GM12878 (cell line): ENCODE measurements around the gene SSBP3. TPM values are rescaled to one million over a fixed set of nuclear protein-coding genes. Genes with fewer than 3 reads are reported as not detected.

Experiments
- ATAC-seq: fragments of 200-7000 bp; cut with Tn5 transposase; 3 replicates; pipeline ENCODE4 v1.9.1; 2020; ENCODE audit warnings: mild to moderate bottlenecking, moderate library complexity
- BruUV-seq: library from RNA; stranded (reverse); fragments of 400-500 nt; replicated peaks from 2 replicates; lab custom pipeline; 2021; lab: Mats Ljungman, UMichigan
- CTCF ChIA-PET: fragments of 300-600 bp; sonication (Branson Sonifier 250); formaldehyde crosslinking; extraction: SDS; loops from one replicate; lab custom pipeline; 2021; ENCODE audit warnings: inconsistent platforms; lab: Yijun Ruan, JAX
- POLR2A ChIA-PET: fragments of 350-600 bp; formaldehyde crosslinking; extraction: SDS; loops from one replicate; lab custom pipeline; 2021; ENCODE audit warnings: inconsistent platforms; lab: Charles Lee
- RAD21 ChIA-PET: fragments of 300-600 bp; sonication (Branson Sonifier 250); formaldehyde crosslinking; loops from one replicate; lab custom pipeline; 2023; ENCODE audit warnings: antibody characterized with exemption; ENCODE audit not compliant: unreplicated experiment; lab: Charles Lee
- SMC1A ChIA-PET: fragments of 300-600 bp; sonication (Branson Sonifier 250); formaldehyde crosslinking; loops from one replicate; lab custom pipeline; 2023; ENCODE audit not compliant: unreplicated experiment, uncharacterized antibody; lab: Charles Lee
- DNase-seq: peaks from one replicate; pipeline ENCODE4 v3.0.0-alpha.2; 2011; ENCODE audit warnings: low read depth, low spot score
- FAIRE-seq: peaks from 3 replicates; lab custom pipeline; 2011; peaks lifted over from hg19 to GRCh38; lab: Jason Lieb, UNC
- H2AFZ ChIP-seq: 2 replicates; pipeline ENCODE4 v1.6.0; 2011; ENCODE audit warnings: low read depth, low read length, control low read depth; ENCODE audit not compliant: control insufficient read depth
- H3K27ac ChIP-seq: 2 replicates; pipeline ENCODE4 v1.5.1; 2011; ENCODE audit warnings: control low read depth; ENCODE audit not compliant: control insufficient read depth, insufficient read depth
- H3K27me3 ChIP-seq, 2 experiments: replicated peaks in 1 of 2; 2 replicates each; pipeline versions ENCODE4 v1.6.0 to v1.6.1; 2011; ENCODE audit warnings: low read length in 1 of 2; ENCODE audit not compliant: control insufficient read depth in 2 of 2, insufficient read depth in 2 of 2
- H3K36me3 ChIP-seq, 2 experiments: 2 replicates each; pipeline ENCODE4 v1.5.1; 2011; ENCODE audit warnings: low read length in 1 of 2; ENCODE audit not compliant: control insufficient read depth in 2 of 2, insufficient read depth in 2 of 2
- H3K4me1 ChIP-seq: 2 replicates; pipeline ENCODE4 v1.6.1; 2011; ENCODE audit warnings: mild to moderate bottlenecking, low read length, moderate library complexity, mixed read lengths; ENCODE audit not compliant: control insufficient read depth, insufficient read depth
- H3K4me2 ChIP-seq: 2 replicates; pipeline ENCODE4 v1.6.0; 2011; ENCODE audit warnings: control low read depth; ENCODE audit not compliant: control insufficient read depth, insufficient read depth
- H3K4me3 ChIP-seq: fragments of 200-600 bp; sonication (generic); 2 replicates; pipeline ENCODE4 v1.5.1; 2016
- H3K79me2 ChIP-seq: 2 replicates; pipeline ENCODE4 v1.6.0; 2011; ENCODE audit warnings: low read length; ENCODE audit not compliant: control insufficient read depth, insufficient read depth
- H3K9ac ChIP-seq: 2 replicates; pipeline ENCODE4 v1.8.0; 2011; ENCODE audit warnings: low read length, control low read depth, mixed read lengths; ENCODE audit not compliant: control insufficient read depth, insufficient read depth
- H3K9me3 ChIP-seq: replicated peaks from 3 replicates; pipeline ENCODE4 v1.5.1; 2011; ENCODE audit warnings: mild to moderate bottlenecking, low read length; ENCODE audit not compliant: control insufficient read depth, insufficient read depth
- H4K20me1 ChIP-seq: 2 replicates; pipeline ENCODE4 v1.6.0; 2011; ENCODE audit not compliant: control insufficient read depth, insufficient read depth
- BCLAF1 ChIP-seq: fragments of 450-650 bp; IDR thresholded peaks from 2 replicates; pipeline ENCODE4 v1.6.1; 2017; ENCODE audit warnings: antibody characterized with exemption, mild to moderate bottlenecking, moderate library complexity
- KLF5 ChIP-seq: fragments of 450-650 bp; IDR thresholded peaks from 2 replicates; pipeline ENCODE4 v1.6.1; 2014; ENCODE audit warnings: mild to moderate bottlenecking; ENCODE audit not compliant: partially characterized antibody
- NBN ChIP-seq: fragments of 450-650 bp; IDR thresholded peaks from 2 replicates; pipeline ENCODE4 v1.6.1; 2016
- PBX3 ChIP-seq: IDR thresholded peaks from 2 replicates; pipeline ENCODE4 v1.6.1; 2011; ENCODE audit warnings: mild to moderate bottlenecking, low read depth, low read length, moderate library complexity; ENCODE audit not compliant: insufficient replicate concordance
- SMAD1 ChIP-seq: fragments of 450-650 bp; IDR thresholded peaks from 2 replicates; pipeline ENCODE4 v1.6.1; 2018; ENCODE audit warnings: mild to moderate bottlenecking, low read depth; ENCODE audit not compliant: partially characterized antibody
- SUZ12 ChIP-seq: fragments of 200-600 bp; sonication (generic); IDR thresholded peaks from one replicate; pipeline ENCODE4 v1.6.1; 2018; ENCODE audit warnings: antibody characterized with exemption, mild to moderate bottlenecking; ENCODE audit not compliant: unreplicated experiment
- TBL1XR1 ChIP-seq: IDR thresholded peaks from 2 replicates; pipeline ENCODE4 v1.6.1; 2012; ENCODE audit warnings: low read depth, low read length, improper control_type of control experiment
- USF1 ChIP-seq: IDR thresholded peaks from 2 replicates; pipeline ENCODE4 v1.6.1; 2011; ENCODE audit warnings: borderline replicate concordance, low read depth, mild to moderate bottlenecking, moderate library complexity, mixed read lengths, low read length; ENCODE audit not compliant: insufficient read depth; ENCODE audit errors: extremely low read length
- ZBTB4 ChIP-seq: fragments of 450-650 bp; formaldehyde crosslinking; IDR thresholded peaks from 2 replicates; pipeline ENCODE4 v1.4.0; 2022; ENCODE audit warnings: mild to moderate bottlenecking, moderate library complexity
- ZNF274 ChIP-seq: IDR thresholded peaks from one replicate; pipeline ENCODE4 v1.8.0; 2011; ENCODE audit not compliant: insufficient read length, insufficient read depth
- WGBS: methylation state at CpG from one replicate; pipeline ENCODE4 v1.1.6; 2016; ENCODE audit warnings: low lambda C conversion rate; ENCODE audit not compliant: insufficient replicate concordance, insufficient coverage; ENCODE audit errors: missing lambda C conversion rate; 5-methylcytosine and 5-hydroxymethylcytosine counted together
- in situ Hi-C: fragments of 300-500 bp; cut with MboI; formaldehyde crosslinking; loops from 9 replicates; pipeline ENCODE4 v1.14.3; 2018; ENCODE audit warnings: mixed read lengths
- intact Hi-C: fragments of 100-400 bp; cut with micrococcal nuclease; formaldehyde crosslinking; loops from one replicate; pipeline ENCODE4 v1.14.2; 2022; ENCODE audit not compliant: unreplicated experiment
- polyA plus RNA-seq, 11 experiments: library from polyadenylated mRNA; depleted of rRNA in 4 of 11; unstranded in 6 of 11; stranded (reverse) in 5 of 11; fragments of >200 nt; fragmentation: Nextera tagmentation in 4 of 11; fragmentation: Illumina TruSeq in 1 of 11; extraction: Ambion mirVana in 4 of 11; extraction: Trizol in 1 of 11; gene quantifications; 1 replicate in 1 of 11; 2 replicates in 10 of 11; pipeline versions ENCODE4 v1.2.1 to v1.2.3, GENCODE V29; 2011 to 2016; ENCODE audit warnings: inconsistent platforms in 2 of 11, missing spikeins in 2 of 11, low read depth in 1 of 11
- total RNA-seq, 4 experiments: library from RNA; depleted of rRNA in 3 of 4; stranded (reverse); fragments of >200 nt in 3 of 4; fragmentation: Illumina TruSeq in 1 of 4; extraction: Trizol in 1 of 4; gene quantifications; 2 replicates each; pipeline versions ENCODE4 v1.2.1 to v1.2.3, GENCODE V29; 2013 to 2021
- TF ChIP-seq, protein P1 (sequence below): fragments of 450-650 bp; IDR thresholded peaks from 2 replicates; pipeline ENCODE4 v1.6.1; 2018; ENCODE audit warnings: mild to moderate bottlenecking, low read depth, moderate library complexity; ENCODE audit not compliant: partially characterized antibody

SSBP3 gene
- total and polyA plus RNA-seq, 10 of the 15 experiments (the other 5 are each of a cell fraction or from before 2014, with no cell fraction given), result 4.1 to 51.7 (median 17.1) TPM

GRCh38 chr1:54262244-54262643 lies 143.9 kb downstream of the SSBP3 start:
- intact Hi-C loops (no loop called here), in situ Hi-C loops (no loop called here)
- Histone ChIP-seq H3K9ac (no peak overlapping the region), H4K20me1 (no peaks in the 10 kb centered on the region; the same call in 1 of the 2 replicates), H3K36me3 (peaks cover 0 to 3% of the 10 kb centered on the region in 2 experiments; a peak in 2 of 4 replicates), H2AFZ (no peak overlapping the region), H3K27me3 (no peaks in the 10 kb centered on the region), H3K4me3 (no peak overlapping the region), H3K9me3 (no peaks in the 10 kb centered on the region), H3K4me2 (no peak overlapping the region), H3K4me1 (no peaks in the 10 kb centered on the region), H3K79me2 (no peaks in the 10 kb centered on the region), H3K27ac (no peak overlapping the region)
- ChIA-PET POLR2A (no interaction called here), SMC1A (no interaction called here), RAD21 (no interaction called here), CTCF (no interaction called here)
- ATAC-seq (no peak), FAIRE-seq (no peak), DNase-seq (no peak)
- WGBS, result 78% methylated on average over 7 of the region's 7 CpGs
- BruUV-seq, result no TSS peak
- TF ChIP-seq ZNF274 (no peak), SMAD1 (no peak), PBX3 (no peak), ZBTB4 (no peak), NBN (no peak), SUZ12 (no peak), USF1 (no peak), BCLAF1 (no peak), TBL1XR1 (no peak), KLF5 (no peak)
- TF ChIP-seq, protein P1, sequence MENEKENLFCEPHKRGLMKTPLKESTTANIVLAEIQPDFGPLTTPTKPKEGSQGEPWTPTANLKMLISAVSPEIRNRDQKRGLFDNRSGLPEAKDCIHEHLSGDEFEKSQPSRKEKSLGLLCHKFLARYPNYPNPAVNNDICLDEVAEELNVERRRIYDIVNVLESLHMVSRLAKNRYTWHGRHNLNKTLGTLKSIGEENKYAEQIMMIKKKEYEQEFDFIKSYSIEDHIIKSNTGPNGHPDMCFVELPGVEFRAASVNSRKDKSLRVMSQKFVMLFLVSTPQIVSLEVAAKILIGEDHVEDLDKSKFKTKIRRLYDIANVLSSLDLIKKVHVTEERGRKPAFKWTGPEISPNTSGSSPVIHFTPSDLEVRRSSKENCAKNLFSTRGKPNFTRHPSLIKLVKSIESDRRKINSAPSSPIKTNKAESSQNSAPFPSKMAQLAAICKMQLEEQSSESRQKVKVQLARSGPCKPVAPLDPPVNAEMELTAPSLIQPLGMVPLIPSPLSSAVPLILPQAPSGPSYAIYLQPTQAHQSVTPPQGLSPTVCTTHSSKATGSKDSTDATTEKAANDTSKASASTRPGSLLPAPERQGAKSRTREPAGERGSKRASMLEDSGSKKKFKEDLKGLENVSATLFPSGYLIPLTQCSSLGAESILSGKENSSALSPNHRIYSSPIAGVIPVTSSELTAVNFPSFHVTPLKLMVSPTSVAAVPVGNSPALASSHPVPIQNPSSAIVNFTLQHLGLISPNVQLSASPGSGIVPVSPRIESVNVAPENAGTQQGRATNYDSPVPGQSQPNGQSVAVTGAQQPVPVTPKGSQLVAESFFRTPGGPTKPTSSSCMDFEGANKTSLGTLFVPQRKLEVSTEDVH, result no peak
